NOMO-1 treated with dmso at 0.1 percent for 144 hours (cell line): ENCODE results near the gene ANKRD23.

Experiments
- DNase-seq: peaks from one replicate; lab custom pipeline; 2025; ENCODE audit not compliant: unreplicated experiment; lab: John Stamatoyannopoulos, UW

ANKRD23 gene

DNA sequence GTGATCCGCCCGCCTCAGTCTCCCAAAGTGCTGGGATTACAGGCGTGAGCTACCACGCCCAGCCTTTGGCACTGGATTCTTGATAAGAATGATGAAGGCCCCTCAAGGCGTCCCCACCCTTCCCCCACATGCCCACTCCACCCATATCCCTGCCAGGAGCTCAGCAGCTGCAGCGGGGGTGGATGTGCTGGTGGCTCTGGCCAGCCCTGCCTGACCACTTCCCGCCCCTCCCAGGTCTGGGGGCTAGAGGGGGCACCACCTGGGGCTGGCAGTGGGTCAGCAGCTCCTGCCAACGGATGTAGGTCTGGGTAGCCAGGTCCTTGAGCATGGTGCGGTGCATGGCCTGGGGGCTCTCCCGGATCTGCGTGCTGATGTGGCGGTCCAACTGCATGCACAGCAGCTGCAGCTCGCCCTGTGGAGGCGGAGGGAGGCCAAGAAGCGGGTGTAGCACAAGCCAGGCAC is 33.8 kb upstream of the ANKRD23 start:
- no peak for DNase-seq

DNA sequence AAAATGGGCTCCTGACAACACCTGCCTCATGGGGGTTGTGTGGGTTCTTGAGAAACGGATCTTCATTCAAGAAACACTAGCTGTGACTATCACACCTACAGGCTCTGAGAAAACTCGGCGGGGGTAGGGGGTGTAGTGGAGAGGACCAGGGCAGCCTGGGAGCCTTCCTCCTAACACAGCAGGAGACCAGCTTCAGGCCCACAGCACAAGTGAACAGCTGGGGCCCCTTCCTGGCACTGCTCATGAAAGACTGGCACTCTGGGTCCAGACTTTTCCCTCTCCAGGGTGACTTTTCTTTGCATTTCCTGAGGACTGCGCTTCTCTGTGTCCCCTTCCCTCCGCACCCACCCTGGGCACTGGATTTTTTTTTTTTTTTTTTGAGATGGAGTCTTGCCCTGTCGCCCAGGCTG is 33.2 kb upstream of the ANKRD23 start:
- DNase-seq, result no peak

DNA sequence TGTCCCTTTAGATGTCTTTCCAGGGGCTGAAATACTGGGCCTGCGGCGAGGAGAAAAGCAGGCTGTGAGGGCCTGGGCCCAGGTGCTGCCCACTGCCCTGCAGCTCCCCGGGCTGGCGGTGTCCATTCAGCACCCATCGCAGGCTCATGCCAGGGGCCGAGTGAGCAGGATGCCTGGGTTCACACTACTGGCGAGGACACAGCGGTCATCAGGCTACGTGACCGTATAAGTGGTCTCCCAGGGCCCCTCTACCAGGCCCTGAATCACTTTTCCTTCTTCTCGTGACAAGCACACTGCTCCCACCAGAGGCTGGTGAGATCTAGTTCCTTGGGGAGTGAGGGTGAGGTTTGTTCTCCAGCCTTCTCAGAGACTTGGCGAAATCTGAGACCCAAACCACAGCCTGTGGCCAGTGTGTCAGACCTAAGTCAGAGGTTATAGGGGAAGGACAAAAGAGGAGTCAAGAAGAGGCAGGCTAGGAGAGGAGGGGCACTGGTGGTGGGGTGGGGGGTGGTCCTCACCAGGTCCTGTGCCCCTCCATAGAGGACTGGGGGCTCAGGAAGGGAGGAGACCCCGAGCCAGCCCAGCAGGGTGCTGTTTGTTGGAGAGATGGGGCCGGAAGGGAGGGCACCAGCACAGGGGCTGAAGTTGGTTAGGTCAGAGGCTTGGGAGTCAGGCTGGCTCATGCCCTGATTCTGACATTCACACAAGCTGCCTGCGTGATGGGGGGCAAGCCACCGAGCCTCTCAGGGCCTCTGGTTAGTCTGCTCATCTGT is 32.6 kb upstream of the ANKRD23 start:
- DNase-seq, result no peak

DNA sequence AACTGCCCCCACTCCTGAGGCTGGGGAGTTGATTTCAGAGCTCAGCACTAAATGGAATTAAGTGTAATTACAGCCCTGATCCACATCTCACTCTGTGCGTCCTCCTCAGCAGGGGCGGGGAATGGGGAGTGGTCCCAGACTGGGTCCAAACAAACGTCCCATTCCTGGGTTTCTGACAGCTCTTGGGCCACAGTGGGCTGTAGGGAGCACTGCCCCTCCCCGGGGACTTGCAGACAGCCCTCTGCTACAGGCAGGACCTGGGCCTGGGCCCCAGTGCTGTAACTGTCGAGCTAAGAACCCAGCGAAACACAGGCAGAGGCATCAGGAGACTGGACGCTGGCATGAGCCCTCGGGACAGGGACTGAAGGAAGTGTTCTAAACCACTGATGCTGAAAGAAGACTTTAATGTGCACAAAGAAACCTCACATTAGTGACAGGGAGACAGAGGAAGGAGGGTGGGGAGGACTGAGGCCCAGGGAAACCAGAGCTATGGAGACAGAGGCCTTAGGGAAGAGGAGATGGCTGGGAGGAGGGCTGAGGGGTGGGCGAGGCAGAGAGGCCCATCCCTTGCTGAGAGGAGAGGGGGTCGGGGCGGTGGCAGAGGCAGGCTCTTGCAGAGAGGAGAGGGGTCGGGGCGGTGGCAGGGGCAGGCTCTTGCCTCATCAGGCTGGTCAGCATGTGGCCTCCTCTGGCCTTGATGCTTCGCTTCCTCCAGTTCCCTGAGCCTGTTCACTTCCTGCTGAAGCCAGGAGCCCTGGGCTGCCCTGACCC is 31.9 kb upstream of the ANKRD23 start:
- DNase-seq, result no peak

DNA sequence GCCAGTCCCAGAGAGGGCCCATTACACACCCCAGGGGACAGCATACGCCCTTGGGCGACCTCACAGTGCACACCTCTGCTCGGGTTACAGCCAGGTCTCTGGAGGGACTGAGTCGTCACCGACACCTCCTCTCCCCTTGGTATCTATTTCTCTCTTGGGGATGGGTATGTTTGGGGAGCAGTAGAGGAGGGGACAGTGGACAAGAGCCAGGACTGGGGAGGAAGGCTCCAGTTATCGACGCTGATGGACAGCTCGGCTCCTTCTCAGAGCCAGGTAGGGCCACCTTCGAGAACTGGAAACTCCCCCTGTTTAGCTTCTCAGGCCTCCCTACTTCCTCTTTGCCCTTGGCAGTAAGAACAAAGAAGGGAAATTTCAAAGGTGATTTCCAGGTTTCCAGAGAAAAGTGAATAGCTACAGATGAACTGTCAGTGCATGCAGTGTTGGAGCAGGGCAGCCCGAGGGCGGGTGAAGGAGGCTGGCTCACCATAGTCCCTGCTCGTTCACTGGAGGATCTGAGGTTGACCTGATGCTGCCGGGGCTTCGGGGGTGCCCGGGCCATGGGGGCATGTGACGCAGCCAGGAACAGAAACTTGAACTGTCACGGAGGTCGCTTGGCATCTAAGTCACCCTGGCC is 30.5 kb upstream of the ANKRD23 start:
- peak; percentile 27 for DNase-seq

DNA sequence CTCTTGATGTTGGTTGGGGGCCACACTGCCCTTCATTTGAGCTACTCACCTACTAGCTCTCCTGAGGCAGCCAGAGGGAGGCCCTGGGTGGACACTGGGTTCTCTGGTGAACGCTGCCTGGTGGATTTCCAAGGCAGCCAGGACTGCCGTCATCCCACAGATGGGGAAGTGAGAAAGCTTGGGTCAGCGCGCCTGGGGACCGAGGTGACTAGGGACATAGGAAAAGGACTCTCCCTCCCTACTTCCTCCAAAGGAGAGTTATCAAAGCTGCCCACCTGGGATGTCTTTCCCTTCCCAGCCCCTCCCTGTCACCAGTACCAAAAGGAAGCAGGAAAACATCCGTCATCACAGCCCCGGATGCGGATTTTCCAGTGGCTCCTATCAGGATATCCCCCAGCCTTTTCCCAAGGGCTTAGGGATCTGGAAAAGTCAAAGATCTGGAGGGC is 29.9 kb upstream of the ANKRD23 start:
- no peak for DNase-seq

DNA sequence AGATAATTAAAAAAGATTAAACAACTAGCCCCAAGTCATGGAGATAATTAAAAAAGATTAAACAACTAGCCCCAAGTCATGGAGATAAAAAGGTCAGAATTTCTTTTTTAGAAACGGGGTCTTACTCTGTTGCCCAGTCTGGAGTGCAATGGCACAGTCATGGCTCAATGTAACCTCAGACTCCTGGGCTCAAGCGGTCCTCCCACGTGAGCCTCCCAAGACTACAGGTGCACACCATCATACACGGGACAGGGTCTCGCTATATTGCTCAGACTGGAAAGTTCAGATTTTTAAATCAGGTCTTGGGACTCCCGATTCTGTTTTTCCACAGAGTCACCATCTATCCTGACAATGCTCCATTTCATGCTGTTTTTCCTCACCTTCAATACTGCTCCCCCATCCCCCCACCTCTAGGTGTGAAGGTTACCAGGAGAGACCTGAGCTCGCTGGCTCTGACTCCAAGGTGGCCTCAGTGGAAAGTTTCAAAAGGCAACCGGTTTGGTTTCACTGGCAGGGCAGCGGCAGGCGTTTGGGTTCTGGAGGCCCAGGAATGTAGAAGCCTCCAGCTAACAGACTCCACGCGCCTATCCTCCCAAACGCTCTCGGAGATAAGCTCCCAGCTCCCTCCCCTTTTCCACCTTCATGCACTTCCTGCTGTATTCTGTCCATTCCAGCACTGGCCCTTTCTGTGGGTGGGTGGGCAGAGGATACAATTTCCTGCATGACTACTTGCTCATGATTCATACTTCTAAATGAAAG is 28.9 kb upstream of the ANKRD23 start:
- no peak for DNase-seq

DNA sequence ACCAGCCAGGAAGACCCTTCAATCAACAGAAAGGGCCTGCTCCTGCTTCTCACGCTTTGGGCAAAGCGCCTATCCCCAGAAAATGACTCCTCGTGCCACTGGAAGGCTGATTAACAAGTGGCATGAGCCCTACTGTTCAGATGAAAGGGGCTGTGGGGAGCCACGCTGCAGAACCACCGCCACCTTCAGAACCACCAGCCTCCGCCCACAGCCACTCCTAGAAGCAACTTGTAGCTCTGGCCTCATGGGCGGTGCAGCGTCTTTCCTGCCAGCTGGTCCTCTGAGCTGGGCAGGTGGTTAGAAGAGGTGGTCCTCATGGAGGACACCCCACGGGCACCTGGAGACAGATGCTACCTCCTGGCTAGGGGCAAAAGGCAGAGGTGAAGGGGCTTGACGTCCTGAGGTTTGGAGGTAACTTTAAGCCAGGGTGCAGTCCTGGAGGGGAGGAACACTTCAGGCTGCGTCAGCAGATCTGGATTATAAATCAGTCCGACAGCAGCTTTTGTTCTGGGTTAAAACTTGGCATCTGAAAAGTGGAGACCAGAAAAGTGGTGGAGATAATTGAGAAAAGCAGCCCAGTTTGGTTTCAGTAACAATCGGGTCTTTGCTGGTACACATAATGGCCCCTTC is 26.9 kb upstream of the ANKRD23 start:
- DNase-seq, result no peak

DNA sequence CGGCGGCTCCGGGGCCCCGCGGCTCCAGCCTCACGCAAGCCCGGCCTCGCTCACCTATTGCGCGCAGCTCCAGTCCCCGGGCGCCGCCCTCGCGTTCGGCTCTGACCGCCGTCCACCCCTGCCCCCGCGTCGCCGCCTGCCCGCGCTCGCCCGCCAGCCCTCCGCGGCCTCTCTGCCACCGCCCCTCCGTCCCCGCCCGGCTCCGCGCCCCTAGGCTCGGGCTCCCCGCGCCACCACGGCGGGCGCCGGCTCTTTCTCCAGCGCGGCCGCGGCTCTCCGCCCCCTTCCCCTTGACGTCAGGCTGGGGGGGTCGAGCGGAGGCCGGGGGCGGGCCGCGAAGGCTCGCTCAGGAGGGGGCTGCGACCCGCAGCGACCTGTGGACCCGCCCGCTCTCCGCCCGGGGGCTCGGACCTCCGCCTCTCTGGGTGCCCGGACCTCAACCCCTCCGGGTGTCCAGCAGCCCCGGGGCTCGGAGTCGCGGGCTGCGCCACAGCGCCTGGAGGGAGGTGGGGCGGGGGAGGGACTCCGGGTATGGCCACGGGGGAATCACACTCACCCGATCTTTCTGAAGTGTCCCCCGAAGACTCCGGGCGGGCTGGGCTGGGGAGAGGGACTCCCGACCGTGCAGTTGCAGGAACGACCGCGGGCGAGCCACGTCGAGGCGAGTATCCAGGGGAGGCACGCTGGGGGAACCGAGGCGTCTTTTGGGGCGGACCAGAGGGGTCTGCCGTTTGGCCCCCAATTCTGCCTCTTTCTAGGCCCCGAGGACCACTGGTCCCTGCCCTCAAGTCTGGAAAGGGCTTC is 26.2 kb upstream of the ANKRD23 start, which contains the start of gene SEMA4C:
Gene SEMA4C (minus strand): TSS at position 259 of the 804 bp plus-strand sequence. CDS start 2,194 bp downstream, outside the sequence.
- no peak for DNase-seq

DNA sequence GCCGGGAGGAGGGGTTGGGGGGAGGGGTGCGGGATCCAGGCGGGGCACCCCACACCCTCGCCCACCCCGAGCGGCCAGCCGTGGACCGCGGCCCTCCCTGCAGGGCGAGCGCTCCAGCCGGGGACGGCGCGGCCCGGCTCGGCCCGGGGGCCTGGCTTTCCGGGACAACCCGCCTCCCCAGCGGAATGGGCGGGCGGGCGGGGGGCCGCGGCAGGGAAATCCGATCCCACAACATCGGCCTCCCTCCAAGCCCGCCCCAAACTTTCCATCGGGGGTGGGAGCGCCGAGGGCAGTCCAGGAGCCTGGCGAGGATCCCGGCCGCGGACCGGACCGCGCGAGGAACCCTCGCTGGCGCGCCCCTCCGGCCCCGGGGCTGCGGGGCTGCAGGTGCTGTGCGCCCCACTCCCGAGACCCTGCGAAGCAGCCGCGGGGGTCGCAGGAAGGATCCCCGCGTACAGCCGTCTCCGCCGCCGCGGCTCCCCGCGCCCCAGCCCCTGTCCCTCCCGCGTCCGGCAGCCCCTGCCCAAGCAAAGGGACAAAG is 25.5 kb upstream of the ANKRD23 start:
- no peak for DNase-seq

DNA sequence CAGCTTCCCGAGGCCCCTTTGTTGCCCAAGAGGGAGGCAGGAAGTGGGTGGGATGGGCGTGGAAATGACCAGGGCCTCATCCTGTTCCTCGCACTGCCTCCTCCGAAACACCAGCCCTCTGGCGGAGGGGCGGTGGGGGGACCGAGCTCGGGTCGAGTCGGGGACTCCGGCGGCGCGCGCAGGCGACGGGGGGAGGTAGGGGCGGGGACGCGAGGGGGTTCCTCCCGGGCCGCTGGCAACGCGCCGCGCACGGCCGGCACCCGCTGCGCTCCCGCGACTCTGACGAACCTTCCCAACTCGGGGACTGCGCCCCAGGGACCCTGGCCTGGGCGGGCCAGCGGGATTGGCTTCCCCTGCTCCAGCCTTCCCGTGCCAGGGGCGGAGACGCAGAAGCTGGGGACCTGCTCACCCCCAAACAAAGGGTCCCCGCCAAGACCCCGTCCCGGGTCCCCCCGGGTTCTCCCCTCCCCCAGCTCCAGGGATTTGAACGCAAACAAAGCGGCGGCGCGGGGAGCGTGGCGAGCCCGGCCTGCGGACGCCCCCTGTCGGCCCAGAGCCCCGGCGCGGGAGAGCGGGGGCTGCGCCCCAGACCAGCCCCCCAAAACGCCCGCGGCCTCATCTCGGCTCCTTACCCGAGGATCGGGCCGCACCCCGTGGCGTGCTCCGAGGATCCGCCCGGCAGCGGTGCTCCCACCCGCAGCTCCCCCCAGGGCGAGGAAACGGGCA is 24.9 kb upstream of the ANKRD23 start:
- DNase-seq, result peak; percentile 61

DNA sequence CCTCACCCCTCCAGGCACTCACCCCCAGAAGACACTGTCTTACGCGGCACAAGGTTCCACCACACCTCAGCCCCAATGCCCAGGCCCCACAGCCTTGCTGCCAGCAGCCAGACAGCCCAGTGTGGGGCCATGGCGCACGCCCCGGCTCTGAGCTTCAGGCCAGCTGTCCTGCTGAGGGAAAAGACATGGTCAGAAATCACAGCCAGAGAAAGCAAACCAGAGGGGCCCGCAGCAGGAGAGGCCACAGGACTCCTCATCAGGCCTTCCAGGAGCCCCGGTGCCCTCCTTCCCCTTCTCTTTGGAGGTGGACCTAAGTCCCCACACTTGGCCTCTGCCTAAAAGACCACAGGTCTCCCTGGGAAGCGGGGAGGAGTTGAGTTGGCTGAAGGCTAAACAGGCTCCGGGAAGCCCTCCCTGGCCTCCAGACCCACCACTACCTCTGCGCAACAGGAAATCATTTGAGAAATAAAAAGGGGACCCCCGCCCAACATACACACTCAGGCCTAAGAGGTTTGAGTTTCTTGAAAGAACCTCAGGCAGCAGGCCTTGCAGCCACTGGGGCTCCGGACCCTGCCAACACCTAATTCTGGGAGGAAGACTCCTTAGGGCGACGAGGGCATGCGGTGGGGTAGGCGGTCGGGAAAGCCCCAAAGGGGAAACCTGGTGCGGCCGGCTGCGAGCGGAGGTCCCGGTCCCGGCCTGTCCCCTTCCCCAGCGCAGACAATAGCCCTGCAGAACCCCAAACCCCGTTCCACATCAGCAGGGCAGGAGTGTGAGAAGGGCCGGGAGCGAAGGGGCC is 24.1 kb upstream of the ANKRD23 start:
- DNase-seq, result no peak

DNA sequence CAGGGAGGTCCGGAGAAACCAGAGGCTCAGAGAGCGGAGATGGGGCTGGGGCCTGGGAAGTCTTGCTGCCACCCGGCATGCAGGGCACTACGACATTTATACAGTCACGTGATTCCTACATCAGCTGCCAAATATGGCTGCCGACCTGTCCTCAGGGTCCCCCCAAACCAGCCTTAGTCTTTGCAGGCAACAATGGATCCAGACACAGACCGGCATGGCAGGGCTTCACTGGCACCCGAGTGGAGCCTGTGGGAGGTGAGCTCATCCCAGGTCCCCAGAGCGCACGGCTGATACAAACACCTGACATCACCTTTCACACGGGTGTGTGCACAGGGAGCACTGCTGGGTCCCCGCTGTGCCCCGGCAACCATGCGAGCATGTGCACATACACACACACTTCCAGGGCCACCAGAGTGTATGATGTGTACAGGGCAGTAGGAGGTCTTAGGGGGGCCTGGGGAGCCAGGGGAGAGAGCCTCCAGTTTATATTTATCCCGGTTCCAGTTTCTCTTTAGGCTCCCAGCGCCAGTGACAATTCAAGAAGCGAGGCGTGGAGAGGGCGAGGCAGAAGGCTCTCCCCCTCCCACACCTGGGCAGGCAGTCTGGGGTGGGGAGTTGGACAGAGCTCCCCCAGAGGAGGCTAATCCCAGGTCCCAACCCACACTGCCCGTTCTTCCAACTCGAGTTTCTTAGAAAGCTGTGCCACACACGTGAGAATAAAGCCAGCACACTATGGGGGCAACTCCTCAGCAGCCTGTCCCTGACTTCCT is 23.4 kb upstream of the ANKRD23 start:
- no peak for DNase-seq

DNA sequence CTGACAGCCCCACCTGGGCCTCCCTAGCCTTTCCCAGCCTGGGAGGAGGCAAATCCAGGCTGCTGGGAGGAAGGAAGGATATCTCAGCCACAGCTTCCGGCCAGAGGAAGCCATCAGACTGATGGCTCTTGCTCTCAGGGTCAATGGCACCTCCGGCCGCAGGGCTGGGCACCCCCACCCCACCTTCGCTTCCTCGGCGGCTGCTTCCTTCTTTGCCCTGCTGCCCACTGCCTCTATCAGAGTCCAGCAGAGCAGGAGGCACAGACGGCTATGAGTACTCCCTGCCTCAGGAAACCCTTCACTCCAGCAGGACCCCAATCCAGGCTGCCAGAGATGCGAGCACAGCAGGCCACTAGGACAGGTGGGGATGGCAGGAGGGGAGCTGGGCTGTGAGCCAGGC is 22.8 kb upstream of the ANKRD23 start:
- no peak for DNase-seq

DNA sequence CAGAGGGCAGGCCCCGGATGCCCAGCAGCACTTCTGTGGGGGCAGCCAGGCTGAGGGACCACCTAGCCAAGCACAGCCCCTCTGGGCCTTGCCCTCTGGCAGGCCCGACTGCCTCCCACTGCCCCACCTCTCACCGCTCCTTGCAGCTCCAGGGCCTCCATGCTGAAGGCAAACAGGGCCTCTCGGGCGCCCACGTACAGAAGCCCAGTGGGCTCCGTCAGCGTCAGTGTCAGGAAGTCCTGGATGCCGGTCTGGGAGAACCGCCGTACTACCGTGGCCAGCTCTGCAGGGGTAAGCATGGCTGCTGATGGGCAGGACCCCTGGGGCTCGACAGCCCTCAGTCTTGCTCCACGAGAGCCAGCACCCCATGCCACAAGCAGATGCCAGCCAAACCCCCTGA is 22.3 kb upstream of the ANKRD23 start:
- no peak for DNase-seq

DNA sequence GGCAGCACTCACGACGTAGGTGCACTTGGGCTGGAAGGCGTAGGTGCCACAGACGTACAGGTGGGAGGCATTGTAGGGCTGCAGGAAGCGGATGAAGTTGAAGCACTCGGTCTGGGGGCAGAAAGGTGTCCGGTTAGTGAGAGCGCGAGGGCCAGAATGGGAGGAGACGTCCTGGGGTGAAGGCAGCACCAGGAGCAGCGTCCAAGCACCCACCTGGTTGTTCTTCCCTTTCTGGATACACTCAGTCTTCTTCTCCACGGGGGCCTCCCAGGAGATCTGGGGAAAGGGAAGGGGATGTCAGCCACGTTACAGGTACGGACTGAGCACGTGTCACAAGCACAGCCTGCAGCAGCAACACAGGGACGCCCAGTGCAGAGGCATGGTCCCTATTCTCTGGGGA is 21.8 kb upstream of the ANKRD23 start:
- DNase-seq, result no peak
